NCI-H187 (cell line): ENCODE data around the gene GABRG3.

ENCODE experiments used
- DNase-seq, 2 experiments: peaks; one replicate each; lab custom pipeline; 2025; lab: John Stamatoyannopoulos, UW

GABRG3 gene

GRCh38 chr15:27579738-27580137 lies 608.8 kb downstream of the GABRG3 start:
- no peak for DNase-seq

DNA sequence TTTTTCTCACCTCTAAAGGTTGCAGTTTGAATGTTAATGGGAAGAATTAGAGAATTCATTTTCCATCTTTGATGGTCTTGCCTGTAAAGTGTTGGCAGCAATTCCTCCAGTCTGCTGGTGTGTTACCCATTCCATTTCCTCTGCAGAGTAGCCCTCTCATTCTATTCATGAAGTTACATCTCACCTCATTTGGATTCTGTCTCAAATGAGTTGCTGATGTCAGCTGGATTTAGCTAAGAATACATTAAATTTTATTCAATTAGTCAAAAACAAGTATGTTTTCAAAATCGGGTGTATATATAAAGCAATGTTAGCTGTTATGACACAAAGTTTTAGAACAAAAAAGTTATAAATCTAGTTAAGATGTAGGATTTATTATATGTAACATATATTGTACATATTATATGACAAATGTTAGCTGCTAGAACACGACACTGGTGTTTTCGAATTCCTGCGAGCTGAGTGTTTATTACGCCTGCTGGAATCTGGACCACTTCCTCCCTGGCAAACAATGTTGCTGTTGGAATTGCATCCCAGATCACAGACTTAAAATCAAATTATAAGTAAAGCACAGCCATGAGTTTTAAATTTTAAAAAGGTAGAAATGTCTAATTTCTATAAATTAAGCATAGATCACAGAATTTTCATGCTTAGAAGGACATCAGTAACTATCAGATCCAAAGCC lies 611.9 kb downstream of the GABRG3 start:
- no peak for DNase-seq

- no peak for DNase-seq
Observed at GRCh38 chr15:27583651-27584050, 612.7 kb downstream of the GABRG3 start.

DNA sequence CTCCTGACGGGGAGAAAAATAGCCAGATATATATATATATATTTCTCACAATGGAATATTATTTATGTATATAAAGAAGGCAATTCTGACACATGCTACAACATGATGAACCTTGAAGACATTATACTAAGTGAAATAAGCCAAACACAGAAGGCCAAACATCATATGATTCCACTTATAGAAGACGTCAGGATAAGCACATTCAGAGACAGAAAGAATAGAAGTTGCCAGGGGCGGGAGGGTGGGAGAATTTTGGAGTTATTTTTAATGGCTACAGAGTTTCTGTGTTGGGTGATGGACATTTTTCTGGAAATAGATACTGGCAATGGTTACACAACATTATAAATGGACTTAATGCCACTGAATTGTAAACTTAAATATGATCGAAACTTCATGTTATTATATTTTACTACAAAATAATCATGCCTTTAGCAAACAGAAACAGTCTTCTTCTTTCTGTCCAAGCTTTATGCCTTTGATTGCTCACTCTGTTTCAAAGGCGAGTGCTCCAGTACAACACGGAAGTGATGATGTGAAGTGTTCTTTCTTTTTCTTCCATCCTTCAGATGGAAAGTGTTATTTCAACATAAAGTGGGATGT lies 614.2 kb downstream of the GABRG3 start:
- no peak for DNase-seq

GRCh38 chr15:27587810-27588209 lies 616.8 kb downstream of the GABRG3 start:
- DNase-seq: no peak

GRCh38 chr15:27589260-27589659 lies 618.3 kb downstream of the GABRG3 start:
- DNase-seq: no peak

DNA sequence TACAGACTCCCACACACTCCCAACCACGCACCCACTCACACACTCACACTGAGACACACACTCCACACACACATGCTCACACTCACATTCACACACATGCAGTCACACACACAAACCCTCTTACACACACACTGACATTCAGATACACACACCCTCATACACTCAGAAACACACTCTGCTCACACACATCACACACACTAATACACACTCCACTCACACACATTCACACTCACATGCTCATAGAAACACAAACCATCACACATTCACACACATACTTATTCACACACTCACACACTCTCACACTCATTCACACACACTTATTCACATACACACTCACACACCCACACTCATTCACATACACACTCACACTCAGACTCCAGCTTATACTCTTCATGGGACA lies 618.8 kb downstream of the GABRG3 start:
- no peak for DNase-seq
